ENCODE data around the gene C12orf57. TPM values are rescaled to one million over a fixed set of nuclear protein-coding genes. Genes with fewer than 3 reads are reported as not detected.

C12orf57 gene
- total RNA-seq, 2 donors from 2014 or later = 352 to 711 TPM

DNA sequence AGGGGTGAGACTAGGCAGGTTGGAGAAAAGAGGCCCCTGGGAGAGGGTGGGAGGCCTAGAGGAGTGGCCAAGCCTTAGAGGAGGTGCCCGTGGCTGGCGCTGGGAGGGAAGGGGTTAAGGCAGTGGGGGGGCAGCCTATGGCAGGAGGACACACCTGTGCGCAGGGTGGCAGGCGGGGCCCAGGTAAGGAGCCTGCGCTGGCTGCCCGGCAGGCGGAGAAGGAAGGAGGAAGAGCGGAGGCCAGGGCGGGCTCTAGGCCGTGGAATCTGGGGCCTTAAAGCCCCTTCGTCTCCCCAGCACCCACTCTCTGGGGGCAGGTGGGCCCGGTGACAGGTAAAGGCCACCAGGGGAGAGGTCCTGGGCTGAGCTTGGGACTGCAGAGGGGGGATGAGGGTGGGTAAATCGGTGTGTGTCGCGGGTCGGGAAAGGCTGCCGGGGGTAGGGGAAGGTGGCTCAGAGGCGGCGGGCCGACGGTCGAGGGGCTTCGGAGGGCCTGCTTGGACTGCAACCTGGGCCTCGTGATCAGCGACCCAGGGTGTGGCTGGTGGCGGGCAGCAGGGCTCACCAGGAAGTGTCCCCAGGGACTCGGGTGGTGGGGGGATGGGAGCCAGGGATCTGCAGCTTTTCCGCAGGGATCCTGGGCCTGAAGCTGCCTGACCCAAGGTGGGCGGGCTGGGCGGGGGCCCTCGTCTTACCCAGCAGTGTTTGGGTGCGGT lies 19.4 kb downstream of the C12orf57 start:
- intact Hi-C loops (cut with DNase I) = loop anchor here (10.0 kb wide), 1 partner anchor 88 kb away; the partner anchor contains the start of gene SPSB2
- no peaks in the 10 kb centered on the region for H3K9me3 ChIP-seq
- TF ChIP-seq POLR2AphosphoS5 (IDR thresholded peaks at IDR 0.05) (peak; percentile 89), POLR2A (IDR thresholded peaks at IDR 0.05) (peak; percentile 97)
- TF ChIP-seq, protein P1, sequence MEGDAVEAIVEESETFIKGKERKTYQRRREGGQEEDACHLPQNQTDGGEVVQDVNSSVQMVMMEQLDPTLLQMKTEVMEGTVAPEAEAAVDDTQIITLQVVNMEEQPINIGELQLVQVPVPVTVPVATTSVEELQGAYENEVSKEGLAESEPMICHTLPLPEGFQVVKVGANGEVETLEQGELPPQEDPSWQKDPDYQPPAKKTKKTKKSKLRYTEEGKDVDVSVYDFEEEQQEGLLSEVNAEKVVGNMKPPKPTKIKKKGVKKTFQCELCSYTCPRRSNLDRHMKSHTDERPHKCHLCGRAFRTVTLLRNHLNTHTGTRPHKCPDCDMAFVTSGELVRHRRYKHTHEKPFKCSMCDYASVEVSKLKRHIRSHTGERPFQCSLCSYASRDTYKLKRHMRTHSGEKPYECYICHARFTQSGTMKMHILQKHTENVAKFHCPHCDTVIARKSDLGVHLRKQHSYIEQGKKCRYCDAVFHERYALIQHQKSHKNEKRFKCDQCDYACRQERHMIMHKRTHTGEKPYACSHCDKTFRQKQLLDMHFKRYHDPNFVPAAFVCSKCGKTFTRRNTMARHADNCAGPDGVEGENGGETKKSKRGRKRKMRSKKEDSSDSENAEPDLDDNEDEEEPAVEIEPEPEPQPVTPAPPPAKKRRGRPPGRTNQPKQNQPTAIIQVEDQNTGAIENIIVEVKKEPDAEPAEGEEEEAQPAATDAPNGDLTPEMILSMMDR (IDR thresholded peaks at IDR 0.05) = peak in 3 of 4 experiments; percentile 21 to 77 (median 56)
- no peaks in the 10 kb centered on the region for H3K27me3 ChIP-seq (replicated peaks; ENCODE audit: insufficient read depth)
- H3K4me1 ChIP-seq (replicated peaks) = peaks cover 23% of the 10 kb centered on the region
- WGBS = 19% methylated on average over 26 of the region's 32 CpGs
- H3K27ac ChIP-seq = peak overlapping the region; percentile 97 to 98
- H3K4me3 ChIP-seq = peak overlapping the region; percentile 53 to 85
- H3K36me3 ChIP-seq = peaks cover 0 to 18% of the 10 kb centered on the region in 2 donors
- peak; percentile 92 for DNase-seq (ENCODE audit: low spot score)

DNA sequence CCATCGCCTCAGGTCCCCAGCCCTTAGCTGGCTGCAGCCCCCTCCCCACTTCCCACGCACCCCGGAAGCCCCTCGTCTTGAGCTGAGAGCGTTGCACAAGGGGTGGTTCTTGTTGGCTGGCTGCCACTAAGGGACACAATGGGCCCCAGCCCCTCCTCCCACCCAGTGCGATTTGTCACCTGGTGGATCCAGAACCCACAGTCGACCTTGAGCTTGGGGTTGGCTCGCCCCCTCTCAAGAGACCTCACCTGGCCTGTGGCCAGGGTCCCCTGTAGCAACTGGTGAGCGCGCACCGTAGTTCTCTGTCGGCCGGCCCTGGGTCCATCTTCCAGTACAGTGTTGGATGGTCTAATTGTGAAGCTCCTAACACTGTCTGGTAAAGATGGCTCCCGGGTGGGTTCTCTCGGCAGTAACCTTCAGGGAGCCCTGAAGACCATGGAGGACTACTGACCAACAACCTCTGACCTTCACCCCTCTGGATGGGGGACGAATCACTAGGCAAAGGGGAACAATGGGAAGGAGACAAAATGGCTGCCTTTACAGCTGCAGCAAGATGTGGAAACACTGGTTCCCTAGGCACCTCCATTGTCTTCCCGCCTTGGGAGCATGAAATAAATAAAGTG lies 20.1 kb downstream of the C12orf57 start:
- H3K36me3 ChIP-seq = peaks cover 0 to 18% of the 10 kb centered on the region in 2 donors
- peaks cover 23% of the 10 kb centered on the region for H3K4me1 ChIP-seq (replicated peaks)
- peak overlapping the region; percentile 53 to 85 for H3K4me3 ChIP-seq
- H3K9me3 ChIP-seq = no peaks in the 10 kb centered on the region
- no peaks in the 10 kb centered on the region for H3K27me3 ChIP-seq (replicated peaks; ENCODE audit: insufficient read depth)
- H3K27ac ChIP-seq = peak overlapping the region; percentile 97 to 98
- intact Hi-C loops (cut with DNase I) = loop anchor here (10.0 kb wide), 1 partner anchor 89 kb away; the partner anchor contains the start of gene SPSB2
- TF ChIP-seq, protein P1 (IDR thresholded peaks at IDR 0.05) = no peak
- 34% methylated on average over 17 of the region's 17 CpGs for WGBS
- DNase-seq (ENCODE audit: low spot score) = no peak

DNA sequence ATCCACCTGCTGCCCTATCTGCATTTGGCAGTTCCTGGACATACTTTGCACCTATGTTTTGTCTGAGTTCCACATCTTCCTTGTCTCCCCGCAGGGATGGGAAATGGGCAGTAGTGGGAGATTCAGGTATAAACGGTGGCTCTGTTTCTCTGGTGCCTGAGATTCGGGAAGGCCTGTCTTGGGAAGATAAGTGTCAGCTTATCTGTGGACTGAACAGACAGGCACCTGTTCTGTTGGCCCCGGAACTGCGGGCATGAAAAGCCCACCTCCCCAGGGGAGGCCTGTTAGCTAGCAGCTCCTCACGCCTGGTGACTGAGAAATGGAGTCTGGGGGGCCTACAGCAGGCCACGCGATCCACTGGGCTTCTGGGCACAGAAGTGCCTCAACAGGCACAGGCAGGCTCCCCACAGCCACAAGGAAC lies 20.8 kb downstream of the C12orf57 start:
- Histone ChIP-seq H3K36me3 (peaks cover 0 to 18% of the 10 kb centered on the region in 2 donors), H3K4me3 (peak overlapping the region; percentile 53 to 85), H3K27me3 (replicated peaks; ENCODE audit: insufficient read depth) (no peaks in the 10 kb centered on the region), H3K27ac (peak overlapping the region; percentile 97 to 98), H3K9me3 (no peaks in the 10 kb centered on the region), H3K4me1 (replicated peaks) (peaks cover 29% of the 10 kb centered on the region)
- TF ChIP-seq POLR2A (IDR thresholded peaks at IDR 0.05) (no peak), POLR2AphosphoS5 (IDR thresholded peaks at IDR 0.05) (no peak)
- TF ChIP-seq, protein P1 (IDR thresholded peaks at IDR 0.05) = no peak
- WGBS = 41% methylated on average over 8 of the region's 8 CpGs
- no peak for DNase-seq (ENCODE audit: low spot score)
- intact Hi-C loops (cut with DNase I) = loop anchor here (10.0 kb wide), 1 partner anchor 90 kb away; the partner anchor contains the start of gene SPSB2

DNA sequence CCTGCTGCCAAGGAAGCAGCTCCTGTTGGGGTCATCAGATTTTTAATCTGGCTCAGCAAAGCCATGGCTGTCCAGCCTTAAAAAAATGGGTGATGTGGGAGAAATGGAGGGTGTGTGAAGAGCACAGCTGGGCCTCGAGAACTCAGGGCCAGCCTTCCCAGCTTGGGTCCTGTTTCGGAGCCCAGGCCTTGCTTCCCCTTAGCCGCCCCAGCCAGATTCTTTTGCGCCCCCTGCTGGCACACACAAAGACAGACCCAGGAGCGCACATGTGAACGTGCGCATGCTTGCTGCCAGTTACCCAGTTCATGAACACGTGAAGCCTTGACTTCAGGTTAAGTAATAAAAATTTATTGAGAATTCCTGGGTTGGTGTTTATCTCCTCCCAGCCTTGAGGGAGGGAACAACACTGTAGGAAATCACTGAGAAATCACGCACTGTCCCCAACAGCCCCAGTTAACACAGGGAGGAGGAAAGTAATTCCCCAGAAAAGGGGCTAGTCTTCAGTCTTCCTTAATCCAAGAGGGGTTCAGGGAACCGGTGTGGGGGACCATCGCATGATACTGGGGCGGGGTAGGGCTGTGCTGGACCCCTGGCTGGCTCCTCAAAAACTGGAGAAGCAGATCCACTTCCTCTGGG lies 21.3 kb downstream of the C12orf57 start:
- peaks cover 29% of the 10 kb centered on the region for H3K4me1 ChIP-seq (replicated peaks)
- intact Hi-C loops (cut with DNase I) = loop anchor here (10.0 kb wide), 1 partner anchor 90 kb away; the partner anchor contains the start of gene SPSB2

More for the DNA sequence above, 21.3 kb downstream of the C12orf57 start:
- Histone ChIP-seq H3K27ac (peak overlapping the region; percentile 97 to 98), H3K9me3 (no peaks in the 10 kb centered on the region), H3K36me3 (peaks cover 0 to 18% of the 10 kb centered on the region in 2 donors), H3K27me3 (replicated peaks; ENCODE audit: insufficient read depth) (no peaks in the 10 kb centered on the region), H3K4me3 (peak overlapping the region in 1 of 2 donors; percentile 85)
- TF ChIP-seq POLR2AphosphoS5 (IDR thresholded peaks at IDR 0.05) = peak; percentile 96
- TF ChIP-seq, protein P1 (IDR thresholded peaks at IDR 0.05) = peak; percentile 93 to 98 (median 96)
- TF ChIP-seq POLR2A (IDR thresholded peaks at IDR 0.05) = peak; percentile 38
- peak; percentile 94 for DNase-seq (ENCODE audit: low spot score)
- 9% methylated on average over 12 of the region's 12 CpGs for WGBS

All from prostate gland (tissue), 2 donors.